GM23338 (cell line): ENCODE measurements around the gene ACSL6.

Source experiments
- CREB1 ChIP-seq: fragments of 250-450 bp; sonication (Bioruptor Pico); IDR thresholded peaks from 2 replicates; pipeline ENCODE4 v1.5.0; 2020; ENCODE audit warnings: low read depth, mild to moderate bottlenecking, moderate library complexity
- EZH2 ChIP-seq: fragments of 200-600 bp; sonication (generic); IDR thresholded peaks from one replicate; pipeline ENCODE4 v1.8.0; 2017; ENCODE audit warnings: antibody characterized with exemption, mild to moderate bottlenecking, low read depth; ENCODE audit not compliant: unreplicated experiment
- EZH2phosphoT487 ChIP-seq: fragments of 200-600 bp; sonication (generic); IDR thresholded peaks from one replicate; pipeline ENCODE4 v1.8.1; 2018; ENCODE audit warnings: antibody characterized with exemption; ENCODE audit not compliant: unreplicated experiment
- JUNB ChIP-seq: IDR thresholded peaks from one replicate; pipeline ENCODE4 v1.6.1; 2016; ENCODE audit warnings: antibody characterized with exemption; ENCODE audit not compliant: unreplicated experiment
- NANOG ChIP-seq: IDR thresholded peaks from 2 replicates; pipeline ENCODE4 v1.6.1; 2016; ENCODE audit warnings: antibody characterized with exemption, borderline replicate concordance
- POLR2AphosphoS5 ChIP-seq: IDR thresholded peaks from 2 replicates; pipeline ENCODE4 v1.6.1; 2016; ENCODE audit warnings: antibody characterized with exemption, low read depth
- REST ChIP-seq: IDR thresholded peaks from one replicate; pipeline ENCODE4 v1.6.1; 2018; ENCODE audit warnings: antibody characterized with exemption; ENCODE audit not compliant: unreplicated experiment
- STAT1 ChIP-seq: IDR thresholded peaks from one replicate; pipeline ENCODE4 v1.6.1; 2016; ENCODE audit warnings: antibody characterized with exemption; ENCODE audit not compliant: unreplicated experiment
- ZNF114 ChIP-seq: fragments of 250-450 bp; sonication (Bioruptor Pico); IDR thresholded peaks from 2 replicates; pipeline ENCODE4 v1.5.0; 2020; ENCODE audit warnings: mild to moderate bottlenecking, moderate library complexity
- ZNF331 ChIP-seq: fragments of 250-450 bp; sonication (Bioruptor Pico); IDR thresholded peaks from 2 replicates; pipeline ENCODE4 v1.5.0; 2020; ENCODE audit warnings: low read depth, mild to moderate bottlenecking, moderate library complexity
- TF ChIP-seq, protein P1 (sequence below), 2 experiments: fragments of 200-600 bp in 1 of 2; sonication (generic) in 1 of 2; conservative IDR thresholded peaks; 2 replicates each; pipeline versions ENCODE4 v1.5.1 to v1.6.1; 2016 to 2017; ENCODE audit warnings: antibody characterized with exemption in 2 of 2, low read depth in 2 of 2, mild to moderate bottlenecking in 2 of 2, moderate library complexity in 1 of 2
- TF ChIP-seq, protein P2 (sequence below): IDR thresholded peaks from 2 replicates; pipeline ENCODE4 v1.6.1; 2016; ENCODE audit warnings: antibody characterized with exemption
- TF ChIP-seq, protein P3 (sequence below): fragments of 250-450 bp; sonication (Bioruptor Pico); IDR thresholded peaks from 2 replicates; pipeline ENCODE4 v1.5.0; 2020; ENCODE audit warnings: mild to moderate bottlenecking, moderate library complexity

DNA sequence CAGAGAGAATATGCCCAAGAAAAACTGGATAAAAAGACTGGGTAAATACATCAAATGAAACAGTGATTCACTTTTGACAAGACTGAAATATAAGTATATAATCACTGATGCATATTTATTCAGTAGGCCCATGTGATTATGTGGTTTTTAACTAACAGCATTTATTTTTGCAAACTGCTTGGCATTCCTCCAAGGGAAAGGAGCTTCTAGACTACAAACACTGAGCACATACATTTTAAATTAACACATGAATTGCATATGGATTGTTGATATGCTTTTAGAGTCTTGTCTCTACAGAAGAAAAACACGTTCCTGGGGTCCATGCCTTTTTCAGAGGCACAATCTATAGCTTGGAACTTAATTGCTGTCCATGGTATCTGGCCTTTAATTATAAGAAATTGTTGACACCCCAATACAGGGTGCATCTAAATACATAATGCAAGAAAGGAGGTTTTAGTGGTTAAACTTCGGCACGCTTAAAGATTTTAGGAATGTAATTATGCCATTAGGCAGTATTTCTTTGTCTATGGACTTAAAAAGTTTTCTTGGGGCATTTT, 59.1 kb downstream of the ACSL6 start:
- peak; percentile 49 for TF ChIP-seq REST
- no peak for TF ChIP-seq CREB1 (CRISPR knock-in tag)
- TF ChIP-seq, protein P1, sequence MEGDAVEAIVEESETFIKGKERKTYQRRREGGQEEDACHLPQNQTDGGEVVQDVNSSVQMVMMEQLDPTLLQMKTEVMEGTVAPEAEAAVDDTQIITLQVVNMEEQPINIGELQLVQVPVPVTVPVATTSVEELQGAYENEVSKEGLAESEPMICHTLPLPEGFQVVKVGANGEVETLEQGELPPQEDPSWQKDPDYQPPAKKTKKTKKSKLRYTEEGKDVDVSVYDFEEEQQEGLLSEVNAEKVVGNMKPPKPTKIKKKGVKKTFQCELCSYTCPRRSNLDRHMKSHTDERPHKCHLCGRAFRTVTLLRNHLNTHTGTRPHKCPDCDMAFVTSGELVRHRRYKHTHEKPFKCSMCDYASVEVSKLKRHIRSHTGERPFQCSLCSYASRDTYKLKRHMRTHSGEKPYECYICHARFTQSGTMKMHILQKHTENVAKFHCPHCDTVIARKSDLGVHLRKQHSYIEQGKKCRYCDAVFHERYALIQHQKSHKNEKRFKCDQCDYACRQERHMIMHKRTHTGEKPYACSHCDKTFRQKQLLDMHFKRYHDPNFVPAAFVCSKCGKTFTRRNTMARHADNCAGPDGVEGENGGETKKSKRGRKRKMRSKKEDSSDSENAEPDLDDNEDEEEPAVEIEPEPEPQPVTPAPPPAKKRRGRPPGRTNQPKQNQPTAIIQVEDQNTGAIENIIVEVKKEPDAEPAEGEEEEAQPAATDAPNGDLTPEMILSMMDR (conservative IDR thresholded peaks at IDR 0.05; ENCODE audit: low read depth in 2 of 2), result no peak
- no peak for TF ChIP-seq POLR2AphosphoS5
- TF ChIP-seq EZH2phosphoT487, result no peak
- TF ChIP-seq ZNF114 (CRISPR knock-in tag), result no peak
- TF ChIP-seq EZH2, result no peak
- TF ChIP-seq, protein P2, sequence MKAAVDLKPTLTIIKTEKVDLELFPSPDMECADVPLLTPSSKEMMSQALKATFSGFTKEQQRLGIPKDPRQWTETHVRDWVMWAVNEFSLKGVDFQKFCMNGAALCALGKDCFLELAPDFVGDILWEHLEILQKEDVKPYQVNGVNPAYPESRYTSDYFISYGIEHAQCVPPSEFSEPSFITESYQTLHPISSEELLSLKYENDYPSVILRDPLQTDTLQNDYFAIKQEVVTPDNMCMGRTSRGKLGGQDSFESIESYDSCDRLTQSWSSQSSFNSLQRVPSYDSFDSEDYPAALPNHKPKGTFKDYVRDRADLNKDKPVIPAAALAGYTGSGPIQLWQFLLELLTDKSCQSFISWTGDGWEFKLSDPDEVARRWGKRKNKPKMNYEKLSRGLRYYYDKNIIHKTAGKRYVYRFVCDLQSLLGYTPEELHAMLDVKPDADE, result no peak
- no peak for TF ChIP-seq JUNB
- TF ChIP-seq ZNF331, result no peak
- no peak for TF ChIP-seq NANOG
- TF ChIP-seq STAT1, result no peak
- TF ChIP-seq, protein P3, sequence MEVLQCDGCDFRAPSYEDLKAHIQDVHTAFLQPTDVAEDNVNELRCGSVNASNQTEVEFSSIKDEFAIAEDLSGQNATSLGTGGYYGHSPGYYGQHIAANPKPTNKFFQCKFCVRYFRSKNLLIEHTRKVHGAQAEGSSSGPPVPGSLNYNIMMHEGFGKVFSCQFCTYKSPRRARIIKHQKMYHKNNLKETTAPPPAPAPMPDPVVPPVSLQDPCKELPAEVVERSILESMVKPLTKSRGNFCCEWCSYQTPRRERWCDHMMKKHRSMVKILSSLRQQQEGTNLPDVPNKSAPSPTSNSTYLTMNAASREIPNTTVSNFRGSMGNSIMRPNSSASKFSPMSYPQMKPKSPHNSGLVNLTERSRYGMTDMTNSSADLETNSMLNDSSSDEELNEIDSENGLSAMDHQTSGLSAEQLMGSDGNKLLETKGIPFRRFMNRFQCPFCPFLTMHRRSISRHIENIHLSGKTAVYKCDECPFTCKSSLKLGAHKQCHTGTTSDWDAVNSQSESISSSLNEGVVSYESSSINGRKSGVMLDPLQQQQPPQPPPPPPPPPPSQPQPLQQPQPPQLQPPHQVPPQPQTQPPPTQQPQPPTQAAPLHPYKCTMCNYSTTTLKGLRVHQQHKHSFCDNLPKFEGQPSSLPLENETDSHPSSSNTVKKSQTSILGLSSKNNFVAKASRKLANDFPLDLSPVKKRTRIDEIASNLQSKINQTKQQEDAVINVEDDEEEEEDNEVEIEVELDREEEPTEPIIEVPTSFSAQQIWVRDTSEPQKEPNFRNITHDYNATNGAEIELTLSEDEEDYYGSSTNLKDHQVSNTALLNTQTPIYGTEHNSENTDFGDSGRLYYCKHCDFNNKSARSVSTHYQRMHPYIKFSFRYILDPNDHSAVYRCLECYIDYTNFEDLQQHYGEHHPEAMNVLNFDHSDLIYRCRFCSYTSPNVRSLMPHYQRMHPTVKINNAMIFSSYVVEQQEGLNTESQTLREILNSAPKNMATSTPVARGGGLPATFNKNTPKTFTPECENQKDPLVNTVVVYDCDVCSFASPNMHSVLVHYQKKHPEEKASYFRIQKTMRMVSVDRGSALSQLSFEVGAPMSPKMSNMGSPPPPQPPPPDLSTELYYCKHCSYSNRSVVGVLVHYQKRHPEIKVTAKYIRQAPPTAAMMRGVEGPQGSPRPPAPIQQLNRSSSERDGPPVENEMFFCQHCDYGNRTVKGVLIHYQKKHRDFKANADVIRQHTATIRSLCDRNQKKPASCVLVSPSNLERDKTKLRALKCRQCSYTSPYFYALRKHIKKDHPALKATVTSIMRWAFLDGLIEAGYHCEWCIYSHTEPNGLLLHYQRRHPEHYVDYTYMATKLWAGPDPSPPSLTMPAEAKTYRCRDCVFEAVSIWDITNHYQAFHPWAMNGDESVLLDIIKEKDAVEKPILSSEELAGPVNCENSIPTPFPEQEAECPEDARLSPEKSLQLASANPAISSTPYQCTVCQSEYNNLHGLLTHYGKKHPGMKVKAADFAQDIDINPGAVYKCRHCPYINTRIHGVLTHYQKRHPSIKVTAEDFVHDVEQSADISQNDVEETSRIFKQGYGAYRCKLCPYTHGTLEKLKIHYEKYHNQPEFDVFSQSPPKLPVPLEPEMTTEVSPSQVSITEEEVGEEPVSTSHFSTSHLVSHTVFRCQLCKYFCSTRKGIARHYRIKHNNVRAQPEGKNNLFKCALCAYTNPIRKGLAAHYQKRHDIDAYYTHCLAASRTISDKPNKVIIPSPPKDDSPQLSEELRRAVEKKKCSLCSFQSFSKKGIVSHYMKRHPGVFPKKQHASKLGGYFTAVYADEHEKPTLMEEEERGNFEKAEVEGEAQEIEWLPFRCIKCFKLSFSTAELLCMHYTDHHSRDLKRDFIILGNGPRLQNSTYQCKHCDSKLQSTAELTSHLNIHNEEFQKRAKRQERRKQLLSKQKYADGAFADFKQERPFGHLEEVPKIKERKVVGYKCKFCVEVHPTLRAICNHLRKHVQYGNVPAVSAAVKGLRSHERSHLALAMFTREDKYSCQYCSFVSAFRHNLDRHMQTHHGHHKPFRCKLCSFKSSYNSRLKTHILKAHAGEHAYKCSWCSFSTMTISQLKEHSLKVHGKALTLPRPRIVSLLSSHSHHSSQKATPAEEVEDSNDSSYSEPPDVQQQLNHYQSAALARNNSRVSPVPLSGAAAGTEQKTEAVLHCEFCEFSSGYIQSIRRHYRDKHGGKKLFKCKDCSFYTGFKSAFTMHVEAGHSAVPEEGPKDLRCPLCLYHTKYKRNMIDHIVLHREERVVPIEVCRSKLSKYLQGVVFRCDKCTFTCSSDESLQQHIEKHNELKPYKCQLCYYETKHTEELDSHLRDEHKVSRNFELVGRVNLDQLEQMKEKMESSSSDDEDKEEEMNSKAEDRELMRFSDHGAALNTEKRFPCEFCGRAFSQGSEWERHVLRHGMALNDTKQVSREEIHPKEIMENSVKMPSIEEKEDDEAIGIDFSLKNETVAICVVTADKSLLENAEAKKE (CRISPR knock-in tag), result no peak
